Measurements from ENCODE around the gene CD63.
"Not testable (repeated sequence)": the region's sequence is repeated elsewhere in the genome, so short reads cannot be mapped to it uniquely, and the experiment has no call there.

Gene CD63

GRCh38 chr12:55728939-55729818 is at the start of gene CD63:
Gene CD63 (minus strand): TSS chr12:55729009. CDS start chr12:55728341, 668 bp downstream.
- Histone ChIP-seq H3K9me3 (ENCODE audit: low read length) (no peaks in the 10 kb centered on the region), H3K36me3 (ENCODE audit: insufficient read depth, low read length) (peaks cover 32% of the 10 kb centered on the region), H3K27ac (ENCODE audit: low read depth, low read length) (peak within 1 kb of the TSS; percentile 98), H3K4me3 (ENCODE audit: low read depth in 1 of 2, low read length in 2 of 2) (peak within 1 kb of the TSS; percentile 83 to 97), H3K4me1 (ENCODE audit: insufficient read depth, low read length) (peaks cover 47% of the 10 kb centered on the region), H3K27me3 (ENCODE audit: control insufficient read depth in 1 of 2, insufficient read depth in 2 of 2, low read length in 2 of 2) (no peaks in the 10 kb centered on the region), H3K9ac (ENCODE audit: low read length) (peak within 1 kb of the TSS; percentile 91)

GRCh38 chr12:55777856-55778255 is 49.0 kb upstream of the CD63 start:
- Histone ChIP-seq H3K36me3 (ENCODE audit: insufficient read depth, low read length) (peaks cover 27% of the 10 kb centered on the region), H3K9me3 (ENCODE audit: low read length) (no peaks in the 10 kb centered on the region), H3K4me1 (ENCODE audit: insufficient read depth, low read length) (no peaks in the 10 kb centered on the region), H3K27ac (ENCODE audit: low read depth, low read length) (no peak overlapping the region), H3K27me3 (ENCODE audit: control insufficient read depth in 1 of 2, insufficient read depth in 2 of 2, low read length in 2 of 2) (no peaks in the 10 kb centered on the region), H3K4me3 (ENCODE audit: low read depth in 1 of 2, low read length in 2 of 2) (no peak overlapping the region), H3K9ac (ENCODE audit: low read length) (no peak overlapping the region)

GRCh38 chr12:55771736-55772135 is 42.9 kb upstream of the CD63 start:
- H3K9me3 ChIP-seq (ENCODE audit: low read length), result no peaks in the 10 kb centered on the region
- no peak overlapping the region for H3K27ac ChIP-seq (ENCODE audit: low read depth, low read length)
- no peak overlapping the region for H3K4me3 ChIP-seq (ENCODE audit: low read depth in 1 of 2, low read length in 2 of 2)
- no peaks in the 10 kb centered on the region for H3K27me3 ChIP-seq (ENCODE audit: control insufficient read depth in 1 of 2, insufficient read depth in 2 of 2, low read length in 2 of 2)
- H3K4me1 ChIP-seq (ENCODE audit: insufficient read depth, low read length), result no peaks in the 10 kb centered on the region
- no peak overlapping the region for H3K9ac ChIP-seq (ENCODE audit: low read length)
- H3K36me3 ChIP-seq (ENCODE audit: insufficient read depth, low read length), result peaks cover 17% of the 10 kb centered on the region

GRCh38 chr12:55767156-55767555 is 38.3 kb upstream of the CD63 start:
- no peaks in the 10 kb centered on the region for H3K27me3 ChIP-seq (ENCODE audit: control insufficient read depth in 1 of 2, insufficient read depth in 2 of 2, low read length in 2 of 2)
- H3K4me3 ChIP-seq (ENCODE audit: low read depth in 1 of 2, low read length in 2 of 2), result no peak overlapping the region
- no peaks in the 10 kb centered on the region for H3K4me1 ChIP-seq (ENCODE audit: insufficient read depth, low read length)
- no peak overlapping the region for H3K9ac ChIP-seq (ENCODE audit: low read length)
- no peak overlapping the region for H3K27ac ChIP-seq (ENCODE audit: low read depth, low read length)
- H3K9me3 ChIP-seq (ENCODE audit: low read length), result no peaks in the 10 kb centered on the region
- H3K36me3 ChIP-seq (ENCODE audit: insufficient read depth, low read length), result peaks cover 9% of the 10 kb centered on the region

- Histone ChIP-seq H3K4me3 (ENCODE audit: low read depth in 1 of 2, low read length in 2 of 2) (no peak overlapping the region), H3K27me3 (ENCODE audit: control insufficient read depth in 1 of 2, insufficient read depth in 2 of 2, low read length in 2 of 2) (no peaks in the 10 kb centered on the region), H3K4me1 (ENCODE audit: insufficient read depth, low read length) (no peaks in the 10 kb centered on the region), H3K9me3 (ENCODE audit: low read length) (no peaks in the 10 kb centered on the region), H3K27ac (ENCODE audit: low read depth, low read length) (no peak overlapping the region), H3K36me3 (ENCODE audit: insufficient read depth, low read length) (peaks cover 6% of the 10 kb centered on the region), H3K9ac (ENCODE audit: low read length) (no peak overlapping the region)
These were observed 37.0 kb upstream of the CD63 start for GRCh38 chr12:55765736-55766290.

- Histone ChIP-seq H3K27ac (ENCODE audit: low read depth, low read length) (no peak overlapping the region), H3K4me1 (ENCODE audit: insufficient read depth, low read length) (no peaks in the 10 kb centered on the region), H3K4me3 (ENCODE audit: low read depth in 1 of 2, low read length in 2 of 2) (no peak overlapping the region), H3K27me3 (ENCODE audit: control insufficient read depth in 1 of 2, insufficient read depth in 2 of 2, low read length in 2 of 2) (no peaks in the 10 kb centered on the region), H3K9ac (ENCODE audit: low read length) (no peak overlapping the region), H3K9me3 (ENCODE audit: low read length) (no peaks in the 10 kb centered on the region), H3K36me3 (ENCODE audit: insufficient read depth, low read length) (peaks cover 26% of the 10 kb centered on the region)
These were observed 33.8 kb upstream of the CD63 start for GRCh38 chr12:55762646-55763045.

GRCh38 chr12:55760663-55761062 is 31.9 kb upstream of the CD63 start:
- Histone ChIP-seq H3K4me3 (ENCODE audit: low read depth in 1 of 2, low read length in 2 of 2) (no peak overlapping the region), H3K9ac (ENCODE audit: low read length) (no peak overlapping the region), H3K4me1 (ENCODE audit: insufficient read depth, low read length) (peaks cover under 1% of the 10 kb centered on the region), H3K27ac (ENCODE audit: low read depth, low read length) (no peak overlapping the region), H3K27me3 (ENCODE audit: control insufficient read depth in 1 of 2, insufficient read depth in 2 of 2, low read length in 2 of 2) (no peaks in the 10 kb centered on the region), H3K9me3 (ENCODE audit: low read length) (no peaks in the 10 kb centered on the region), H3K36me3 (ENCODE audit: insufficient read depth, low read length) (peaks cover 46% of the 10 kb centered on the region)

GRCh38 chr12:55758575-55758974 is 29.8 kb upstream of the CD63 start:
- H3K4me1 ChIP-seq (ENCODE audit: insufficient read depth, low read length); H3K27ac ChIP-seq (ENCODE audit: low read depth, low read length); H3K9me3 ChIP-seq (ENCODE audit: low read length); H3K9ac ChIP-seq (ENCODE audit: low read length); H3K4me3 ChIP-seq (ENCODE audit: low read depth in 1 of 2, low read length in 2 of 2); H3K27me3 ChIP-seq (ENCODE audit: control insufficient read depth in 1 of 2, insufficient read depth in 2 of 2, low read length in 2 of 2): not testable (repeated sequence)
- H3K36me3 ChIP-seq (ENCODE audit: insufficient read depth, low read length), result peaks cover 64% of the 10 kb centered on the region

GRCh38 chr12:55757701-55758100 is 28.9 kb upstream of the CD63 start:
- peaks cover 5% of the 10 kb centered on the region for H3K4me1 ChIP-seq (ENCODE audit: insufficient read depth, low read length)
- H3K27me3 ChIP-seq (ENCODE audit: control insufficient read depth in 1 of 2, insufficient read depth in 2 of 2, low read length in 2 of 2), result no peaks in the 10 kb centered on the region
- no peaks in the 10 kb centered on the region for H3K9me3 ChIP-seq (ENCODE audit: low read length)
- H3K4me3 ChIP-seq (ENCODE audit: low read depth in 1 of 2, low read length in 2 of 2), result no peak overlapping the region
- no peak overlapping the region for H3K27ac ChIP-seq (ENCODE audit: low read depth, low read length)
- H3K36me3 ChIP-seq (ENCODE audit: insufficient read depth, low read length), result peaks cover 70% of the 10 kb centered on the region
- no peak overlapping the region for H3K9ac ChIP-seq (ENCODE audit: low read length)

- Histone ChIP-seq H3K27ac (ENCODE audit: low read depth, low read length) (no peak overlapping the region), H3K36me3 (ENCODE audit: insufficient read depth, low read length) (peaks cover 83% of the 10 kb centered on the region), H3K4me3 (ENCODE audit: low read depth in 1 of 2, low read length in 2 of 2) (no peak overlapping the region), H3K9ac (ENCODE audit: low read length) (no peak overlapping the region), H3K9me3 (ENCODE audit: low read length) (no peaks in the 10 kb centered on the region), H3K27me3 (ENCODE audit: control insufficient read depth in 1 of 2, insufficient read depth in 2 of 2, low read length in 2 of 2) (no peaks in the 10 kb centered on the region), H3K4me1 (ENCODE audit: insufficient read depth, low read length) (peaks cover 5% of the 10 kb centered on the region)
These were observed 26.4 kb upstream of the CD63 start for GRCh38 chr12:55755246-55755645.

- Histone ChIP-seq H3K4me1 (ENCODE audit: insufficient read depth, low read length) (peaks cover 26% of the 10 kb centered on the region), H3K27ac (ENCODE audit: low read depth, low read length) (no peak overlapping the region), H3K9me3 (ENCODE audit: low read length) (no peaks in the 10 kb centered on the region), H3K36me3 (ENCODE audit: insufficient read depth, low read length) (peaks cover 23% of the 10 kb centered on the region), H3K4me3 (ENCODE audit: low read depth in 1 of 2, low read length in 2 of 2) (no peak overlapping the region), H3K27me3 (ENCODE audit: control insufficient read depth in 1 of 2, insufficient read depth in 2 of 2, low read length in 2 of 2) (no peaks in the 10 kb centered on the region), H3K9ac (ENCODE audit: low read length) (no peak overlapping the region)
These were observed 19.6 kb upstream of the CD63 start for GRCh38 chr12:55748230-55748993.
